Activated CD4-positive, alpha-beta T cell treated with anti-CD3 and anti-CD28 coated beads, Interleukin-2, amount 10 ng/mL, durations not matched to agents 7 days and 5 days (primary cell): ENCODE data around the gene CFAP161. TPM values are rescaled to one million over a fixed set of nuclear protein-coding genes. Genes with fewer than 3 reads are reported as not detected.

Experiments used
- CTCF ChIA-PET: fragments of 350-600 bp; sonication (Branson Sonifier 250); formaldehyde crosslinking; loops from one replicate; lab custom pipeline; 2021; ENCODE audit warnings: antibody characterized with exemption; lab: Charles Lee
- POLR2A ChIA-PET: fragments of 350-600 bp; sonication (Branson Sonifier 250); formaldehyde crosslinking; loops from one replicate; lab custom pipeline; 2021; ENCODE audit warnings: antibody characterized with exemption; lab: Charles Lee
- DNase-seq: peaks from one replicate; pipeline ENCODE4 v3.0.0-alpha.2; 2020
- H3K27ac Mint-ChIP-seq: one replicate; pipeline ENCODE4 v1.8.0; 2021; ENCODE audit warnings: mild to moderate bottlenecking, moderate library complexity, mixed read lengths
- H3K27me3 Mint-ChIP-seq: one replicate; pipeline ENCODE4 v1.8.0; 2021; ENCODE audit warnings: mixed read lengths
- H3K36me3 Mint-ChIP-seq: one replicate; pipeline ENCODE4 v1.8.0; 2021; ENCODE audit warnings: low read depth, mixed read lengths
- H3K4me1 Mint-ChIP-seq: one replicate; pipeline ENCODE4 v1.8.0; 2021; ENCODE audit warnings: mixed read lengths
- H3K4me3 Mint-ChIP-seq: one replicate; pipeline ENCODE4 v1.8.0; 2021; ENCODE audit warnings: mild to moderate bottlenecking, moderate library complexity, mixed read lengths
- H3K9me3 Mint-ChIP-seq: one replicate; pipeline ENCODE4 v1.8.0; 2021; ENCODE audit warnings: mixed read lengths
- total RNA-seq, 2 experiments: library from RNA; stranded (reverse); gene quantifications; one replicate each; pipeline ENCODE4 v1.2.3, GENCODE V29; 2021

The CFAP161 gene
- total RNA-seq, 2 experiments from 2014 or later, result not detected

GRCh38 chr15:81097116-81097889 is 36.8 kb upstream of the CFAP161 start:
- Mint-ChIP-seq H3K9me3 (no peaks in the 10 kb centered on the region), H3K27ac (no peak overlapping the region), H3K27me3 (peaks cover 29% of the 10 kb centered on the region), H3K4me1 (peaks cover 15% of the 10 kb centered on the region), H3K36me3 (no peaks in the 10 kb centered on the region), H3K4me3 (no peak overlapping the region)
- ChIA-PET CTCF (interaction anchor here (3.0 kb wide), 1 partner anchor 169 kb away, joined by 6 read pairs; no protein-coding TSS in a partner anchor), POLR2A (no interaction called here)
- no peak for DNase-seq

DNA sequence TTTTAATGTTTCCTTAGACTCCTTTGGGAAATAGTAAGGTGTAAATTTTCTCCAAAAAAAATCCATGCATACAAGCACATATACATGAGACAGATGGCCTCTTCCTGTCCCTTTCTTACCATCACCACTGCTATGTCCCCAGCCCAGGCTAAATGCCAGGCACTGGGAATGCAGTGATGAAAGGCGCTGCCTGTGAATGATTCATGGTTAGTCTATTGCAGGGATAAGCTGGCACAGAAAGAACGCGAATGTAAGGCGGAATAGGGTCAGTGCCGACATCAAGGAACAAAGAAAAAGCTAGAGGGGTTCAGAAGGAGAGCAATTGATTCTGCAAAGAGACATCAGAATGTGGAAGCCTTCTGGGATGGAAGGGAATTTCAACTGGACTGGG is 36.2 kb upstream of the CFAP161 start:
- H3K27me3 Mint-ChIP-seq, result peaks cover 24% of the 10 kb centered on the region
- POLR2A ChIA-PET, result no interaction called here
- no peak for DNase-seq
- CTCF ChIA-PET, result interaction anchor here (1.7 to 3.0 kb wide), 2 partner anchors 168 to 169 kb away, joined by 6 to 10 read pairs; no protein-coding TSS in a partner anchor
- peaks cover 15% of the 10 kb centered on the region for H3K4me1 Mint-ChIP-seq
- no peaks in the 10 kb centered on the region for H3K36me3 Mint-ChIP-seq
- no peak overlapping the region for H3K27ac Mint-ChIP-seq
- H3K9me3 Mint-ChIP-seq, result no peaks in the 10 kb centered on the region
- H3K4me3 Mint-ChIP-seq, result no peak overlapping the region

- peaks cover 21% of the 10 kb centered on the region for H3K27me3 Mint-ChIP-seq
- no peak overlapping the region for H3K27ac Mint-ChIP-seq
- H3K9me3 Mint-ChIP-seq, result no peaks in the 10 kb centered on the region
- no peaks in the 10 kb centered on the region for H3K36me3 Mint-ChIP-seq
- ChIA-PET CTCF (interaction anchor here (0.6 to 1.7 kb wide), 2 partner anchors 138 to 168 kb away, joined by 6 to 10 read pairs; no protein-coding TSS in a partner anchor), POLR2A (no interaction called here)
- no peak overlapping the region for H3K4me3 Mint-ChIP-seq
- peaks cover 15% of the 10 kb centered on the region for H3K4me1 Mint-ChIP-seq
- no peak for DNase-seq
These were observed 35.7 kb upstream of the CFAP161 start for GRCh38 chr15:81098349-81098748.

GRCh38 chr15:81098861-81099651 is 35.0 kb upstream of the CFAP161 start:
- H3K27ac Mint-ChIP-seq, result no peak overlapping the region
- ChIA-PET CTCF (interaction anchor here (0.5 to 1.7 kb wide), 3 partner anchors 139 to 544 kb away, joined by 3 to 10 read pairs (median 6); no protein-coding TSS in a partner anchor), POLR2A (interaction anchor here (0.6 kb wide), 1 partner anchor 880 kb away, joined by 3 read pairs; no protein-coding TSS in a partner anchor)
- H3K4me1 Mint-ChIP-seq, result peaks cover 15% of the 10 kb centered on the region
- H3K27me3 Mint-ChIP-seq, result peaks cover 18% of the 10 kb centered on the region
- no peak for DNase-seq
- no peaks in the 10 kb centered on the region for H3K9me3 Mint-ChIP-seq
- no peak overlapping the region for H3K4me3 Mint-ChIP-seq
- H3K36me3 Mint-ChIP-seq, result no peaks in the 10 kb centered on the region

GRCh38 chr15:81101894-81102815 is 31.9 kb upstream of the CFAP161 start:
- POLR2A ChIA-PET, result no interaction called here
- Mint-ChIP-seq H3K36me3 (no peaks in the 10 kb centered on the region), H3K4me3 (no peak overlapping the region), H3K27ac (no peak overlapping the region), H3K9me3 (no peaks in the 10 kb centered on the region), H3K27me3 (peaks cover 20% of the 10 kb centered on the region), H3K4me1 (peaks cover 15% of the 10 kb centered on the region)
- no peak for DNase-seq
- CTCF ChIA-PET, result interaction anchor here (0.9 to 2.3 kb wide), 2 partner anchors 15 to 164 kb away, joined by 3 to 11 read pairs; no protein-coding TSS in a partner anchor

DNA sequence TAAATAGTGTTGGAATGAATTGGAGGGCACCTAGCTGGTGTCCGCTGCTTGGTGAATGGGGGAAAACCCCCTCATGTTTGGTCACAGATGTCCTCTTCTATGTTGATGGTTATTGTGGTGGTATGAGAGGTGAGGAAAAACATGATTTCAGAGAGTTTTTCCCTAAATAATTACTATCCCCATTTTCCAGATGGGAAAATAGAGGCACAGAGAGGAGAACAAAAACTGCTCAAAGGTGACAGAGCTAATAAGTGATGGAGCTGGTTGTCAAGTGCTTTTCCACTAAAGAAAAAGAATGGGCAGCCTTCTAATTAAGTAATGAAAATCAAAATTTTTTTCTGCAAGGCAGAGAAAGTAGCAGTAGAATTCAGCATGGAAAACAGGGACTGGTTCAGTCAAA is 30.2 kb upstream of the CFAP161 start:
- CTCF ChIA-PET, result interaction anchor here (0.6 to 2.3 kb wide), 3 partner anchors 23 to 164 kb away, joined by 3 to 11 read pairs (median 4); no protein-coding TSS in a partner anchor
- peaks cover 13% of the 10 kb centered on the region for H3K27me3 Mint-ChIP-seq

DNA sequence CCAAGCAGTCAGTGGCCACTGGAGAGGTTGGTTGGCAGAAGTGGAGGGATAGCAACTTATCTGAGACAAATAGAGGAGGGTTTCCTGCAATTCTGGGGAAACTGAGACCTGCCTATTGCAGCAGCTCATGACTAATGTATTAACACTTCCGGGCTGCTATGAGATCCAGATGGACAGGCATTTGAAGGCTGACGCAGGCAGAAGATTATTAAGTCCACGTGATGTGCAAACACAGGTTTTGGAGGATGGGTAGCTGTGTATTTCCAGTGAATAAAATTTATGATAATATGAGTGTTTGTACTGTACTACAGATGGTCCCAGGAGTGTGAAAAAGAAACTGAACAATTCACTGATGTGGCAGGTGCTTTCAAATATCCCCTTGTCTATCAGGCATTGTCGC is 28.5 kb upstream of the CFAP161 start:
- no peaks in the 10 kb centered on the region for H3K9me3 Mint-ChIP-seq
- peaks cover 19% of the 10 kb centered on the region for H3K27me3 Mint-ChIP-seq
- ChIA-PET POLR2A (no interaction called here), CTCF (interaction anchor here (0.6 to 8.0 kb wide), 3 partner anchors 23 to 162 kb away, joined by 3 to 50 read pairs (median 8); no protein-coding TSS in a partner anchor)
- H3K4me1 Mint-ChIP-seq, result no peaks in the 10 kb centered on the region
- H3K36me3 Mint-ChIP-seq, result no peaks in the 10 kb centered on the region
- H3K27ac Mint-ChIP-seq, result no peak overlapping the region
- no peak for DNase-seq
- H3K4me3 Mint-ChIP-seq, result no peak overlapping the region

More for the DNA sequence above, 30.2 kb upstream of the CFAP161 start:
- DNase-seq, result no peak
- H3K9me3 Mint-ChIP-seq, result no peaks in the 10 kb centered on the region
- no peak overlapping the region for H3K4me3 Mint-ChIP-seq
- H3K27ac Mint-ChIP-seq, result no peak overlapping the region
- POLR2A ChIA-PET, result no interaction called here
- H3K36me3 Mint-ChIP-seq, result no peaks in the 10 kb centered on the region
- H3K4me1 Mint-ChIP-seq, result peaks cover 6% of the 10 kb centered on the region

DNA sequence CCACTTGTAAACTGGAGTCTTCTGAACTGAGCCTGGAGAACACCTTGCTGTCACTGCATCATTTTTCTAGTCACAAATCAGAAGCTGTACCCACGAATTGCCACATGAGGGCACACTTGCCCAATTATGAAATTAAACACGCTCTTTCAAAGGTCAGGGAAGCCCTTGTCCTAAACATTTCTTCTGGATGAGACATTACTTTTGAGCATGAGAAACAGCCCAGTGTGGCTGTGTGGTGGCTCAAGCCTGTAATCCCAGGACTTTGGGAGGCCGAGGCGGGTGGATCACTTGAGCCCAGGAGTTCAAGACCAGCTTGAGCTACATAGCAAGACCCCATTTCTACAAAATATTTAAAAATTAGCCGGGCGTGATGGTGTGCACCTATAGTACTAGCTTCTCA is 27.5 kb upstream of the CFAP161 start:
- Mint-ChIP-seq H3K36me3 (no peaks in the 10 kb centered on the region), H3K9me3 (no peaks in the 10 kb centered on the region), H3K27ac (no peak overlapping the region), H3K4me3 (no peak overlapping the region), H3K4me1 (no peaks in the 10 kb centered on the region), H3K27me3 (peaks cover 26% of the 10 kb centered on the region)
- ChIA-PET POLR2A (no interaction called here), CTCF (interaction anchor here (0.6 to 8.0 kb wide), 6 partner anchors 11 to 161 kb away, joined by 3 to 50 read pairs (median 4); no protein-coding TSS in a partner anchor)
- peak; percentile 47 for DNase-seq

GRCh38 chr15:81107889-81108288 is 26.2 kb upstream of the CFAP161 start:
- peaks cover 30% of the 10 kb centered on the region for H3K27me3 Mint-ChIP-seq
- H3K4me1 Mint-ChIP-seq, result no peaks in the 10 kb centered on the region
- ChIA-PET POLR2A (interaction anchor here (0.6 kb wide), 1 partner anchor 657 kb away, joined by 4 read pairs; no protein-coding TSS in a partner anchor), CTCF (interaction anchor here (1.4 to 8.0 kb wide), 3 partner anchors 9 to 159 kb away, joined by 3 to 50 read pairs (median 6); no protein-coding TSS in a partner anchor)
- H3K27ac Mint-ChIP-seq, result no peak overlapping the region
- no peak for DNase-seq
- H3K36me3 Mint-ChIP-seq, result no peaks in the 10 kb centered on the region
- no peak overlapping the region for H3K4me3 Mint-ChIP-seq
- no peaks in the 10 kb centered on the region for H3K9me3 Mint-ChIP-seq

- Mint-ChIP-seq H3K36me3 (no peaks in the 10 kb centered on the region), H3K27me3 (peaks cover 32% of the 10 kb centered on the region), H3K4me3 (no peak overlapping the region), H3K9me3 (no peaks in the 10 kb centered on the region), H3K4me1 (no peaks in the 10 kb centered on the region), H3K27ac (no peak overlapping the region)
- peak; percentile 11 for DNase-seq
- ChIA-PET CTCF (interaction anchor here (0.9 to 8.0 kb wide), 3 partner anchors 110 to 187 kb away, joined by 3 to 50 read pairs (median 3); no protein-coding TSS in a partner anchor), POLR2A (interaction anchor here (0.6 kb wide), 1 partner anchor 658 kb away, joined by 4 read pairs; no protein-coding TSS in a partner anchor)
These were observed 25.6 kb upstream of the CFAP161 start for GRCh38 chr15:81108427-81108826.

GRCh38 chr15:81111018-81111417 is 23.1 kb upstream of the CFAP161 start:
- Mint-ChIP-seq H3K27ac (no peak overlapping the region), H3K36me3 (no peaks in the 10 kb centered on the region), H3K27me3 (peaks cover 40% of the 10 kb centered on the region), H3K4me1 (no peaks in the 10 kb centered on the region), H3K4me3 (no peak overlapping the region), H3K9me3 (no peaks in the 10 kb centered on the region)
- no peak for DNase-seq
- ChIA-PET POLR2A (no interaction called here), CTCF (interaction anchor here (8.0 kb wide), 1 partner anchor 156 kb away, joined by 50 read pairs; no protein-coding TSS in a partner anchor)
